Keratinocyte (primary cell): ENCODE measurements around the gene SRA1. TPM values are rescaled to one million over a fixed set of nuclear protein-coding genes. Genes with fewer than 3 reads are reported as not detected.
A peak's percentile ranks its signal among the peaks of the same experiment; 100 is the strongest.
"Not testable (repeated sequence)": the region's sequence is repeated elsewhere in the genome, so short reads cannot be mapped to it uniquely, and the experiment has no call there.

Experiments
- DNase-seq: peaks from one replicate; pipeline ENCODE4 v3.0.0-alpha.2; 2011; ENCODE audit warnings: low read depth, missing footprints, low spot score
- FAIRE-seq: peaks from 2 replicates; lab custom pipeline; 2011; peaks lifted over from hg19 to GRCh38; lab: Jason Lieb, UNC
- H2AFZ ChIP-seq: 2 replicates; pipeline ENCODE4 v1.6.0; 2012; ENCODE audit warnings: low read length, control low read depth, inconsistent platforms; ENCODE audit not compliant: control insufficient read depth
- H3K27ac ChIP-seq: 2 replicates; pipeline ENCODE4 v1.5.1; 2011; ENCODE audit warnings: low read length; ENCODE audit not compliant: control insufficient read depth, insufficient read depth
- H3K27me3 ChIP-seq: 3 replicates; pipeline ENCODE4 v1.6.0; 2011; ENCODE audit warnings: low read length; ENCODE audit not compliant: control insufficient read depth, insufficient read depth; ENCODE audit errors: extremely low read depth
- H3K36me3 ChIP-seq, 2 experiments: 2 replicates in 1 of 2; 3 replicates in 1 of 2; pipeline ENCODE4 v1.5.1; 2011; ENCODE audit warnings: low read length in 2 of 2, mild to moderate bottlenecking in 1 of 2; ENCODE audit not compliant: control insufficient read depth in 2 of 2, insufficient read depth in 2 of 2; ENCODE audit errors: extremely low read depth in 1 of 2
- H3K4me1 ChIP-seq: 3 replicates; pipeline ENCODE4 v1.5.1; 2011; ENCODE audit warnings: low read length; ENCODE audit not compliant: control insufficient read depth, insufficient read depth; ENCODE audit errors: extremely low read depth
- H3K4me2 ChIP-seq: 3 replicates; pipeline ENCODE4 v1.6.0; 2011; ENCODE audit warnings: low read depth, low read length; ENCODE audit not compliant: control insufficient read depth, insufficient read depth; ENCODE audit errors: extremely low read depth
- H3K4me3 ChIP-seq, 3 experiments: fragments of 200-600 bp in 1 of 3; sonication (generic) in 1 of 3; 2 replicates in 2 of 3; 3 replicates in 1 of 3; pipeline ENCODE4 v1.5.1; 2011 to 2016; ENCODE audit warnings: low read length in 3 of 3, mild to moderate bottlenecking in 3 of 3, control low read depth in 2 of 3, inconsistent platforms in 1 of 3, low read depth in 1 of 3, mixed read lengths in 1 of 3, mixed run types in 1 of 3, moderate library complexity in 1 of 3; ENCODE audit not compliant: control insufficient read depth in 2 of 3, insufficient read depth in 2 of 3; ENCODE audit errors: extremely low read depth in 1 of 3
- H3K79me2 ChIP-seq: 2 replicates; pipeline ENCODE4 v1.6.0; 2012; ENCODE audit warnings: low read length; ENCODE audit not compliant: control insufficient read depth, insufficient read depth
- H3K9ac ChIP-seq: 3 replicates; pipeline ENCODE4 v1.6.0; 2011; ENCODE audit warnings: low read length; ENCODE audit not compliant: control insufficient read depth, insufficient read depth; ENCODE audit errors: extremely low read depth
- H3K9me1 ChIP-seq: 3 replicates; pipeline ENCODE4 v1.6.0; 2011; ENCODE audit warnings: low read length; ENCODE audit not compliant: control insufficient read depth, insufficient read depth; ENCODE audit errors: extremely low read depth
- H3K9me3 ChIP-seq: 2 replicates; pipeline ENCODE4 v1.5.1; 2012; ENCODE audit warnings: low read depth, low read length; ENCODE audit not compliant: control insufficient read depth
- H4K20me1 ChIP-seq: 3 replicates; pipeline ENCODE4 v1.6.0; 2011; ENCODE audit warnings: low read length; ENCODE audit not compliant: control insufficient read depth, insufficient read depth; ENCODE audit errors: extremely low read depth
- CTCF ChIP-seq, 3 experiments: IDR thresholded peaks in 1 of 3; conservative IDR thresholded peaks in 1 of 3; optimal IDR thresholded peaks in 1 of 3; 2 replicates in 2 of 3; 3 replicates in 1 of 3; pipeline versions ENCODE3 to v1.5.1; 2011; ENCODE audit warnings: low read length in 3 of 3, mild to moderate bottlenecking in 3 of 3, moderate library complexity in 2 of 3, control low read depth in 1 of 3, inconsistent platforms in 1 of 3; ENCODE audit not compliant: insufficient read depth in 2 of 3; ENCODE audit errors: extremely low read depth in 1 of 3
- EZH2 ChIP-seq: IDR thresholded peaks from one replicate; pipeline ENCODE4 v1.6.1; 2012; ENCODE audit warnings: inconsistent platforms, mild to moderate bottlenecking, low read length, moderate library complexity
- dilution Hi-C: fragments of 300-500 bp; cut with MboI; formaldehyde crosslinking; loops from one replicate; pipeline ENCODE4 v1.7.0; 2020; ENCODE audit warnings: low sequenced_read_pairs; ENCODE audit not compliant: extremely low pct_ligation_motif_present
- polyA plus RNA-seq, 5 experiments: library from polyadenylated mRNA; depleted of rRNA in 3 of 5; stranded (reverse) in 3 of 5; stranded (forward) in 1 of 5; unstranded in 1 of 5; fragments of >200 nt; gene quantifications; 1 replicate in 1 of 5; 2 replicates in 3 of 5; 3 replicates in 1 of 5; pipeline versions ENCODE4 v1.2.1 to v1.2.3, GENCODE V29; 2011 to 2012; ENCODE audit warnings: missing spikeins in 2 of 5, low read depth in 1 of 5, low replicate concordance in 1 of 5

Gene SRA1
- polyA plus RNA-seq, 1 donor (not counting 4 experiments of a cell fraction or from before 2014, with no cell fraction given), result 32.4 TPM

GRCh38 chr5:140595538-140596300 is 38.4 kb upstream of the SRA1 start:
- DNase-seq (no peak), FAIRE-seq (no peak)
- Histone ChIP-seq H3K4me2 (no peak overlapping the region), H3K27ac (no peak overlapping the region), H3K27me3 (no peaks in the 10 kb centered on the region), H2AFZ (no peak overlapping the region), H3K9me1 (no peaks in the 10 kb centered on the region), H3K4me1 (peaks cover 16% of the 10 kb centered on the region), H3K4me3 (no peak overlapping the region), H4K20me1 (no peaks in the 10 kb centered on the region), H3K79me2 (no peaks in the 10 kb centered on the region), H3K36me3 (no peaks in the 10 kb centered on the region), H3K9ac (no peak overlapping the region), H3K9me3 (no peaks in the 10 kb centered on the region)
- dilution Hi-C loops, result no loop called here
- TF ChIP-seq EZH2 (no peak), CTCF (optimal IDR thresholded peaks at IDR 0.05 in 1 of 3, IDR thresholded peaks at IDR 0.05 in 1 of 3, conservative IDR thresholded peaks at IDR 0.05 in 1 of 3; ENCODE audit: extremely low read depth in 1 of 3, insufficient read depth in 2 of 3, low read length in 3 of 3) (no peak)

GRCh38 chr5:140594169-140594568 is 36.9 kb upstream of the SRA1 start:
- Histone ChIP-seq H3K9ac (no peak overlapping the region), H3K27me3 (no peaks in the 10 kb centered on the region), H3K27ac (no peak overlapping the region), H2AFZ (no peak overlapping the region), H3K79me2 (no peaks in the 10 kb centered on the region), H3K4me1 (peaks cover 20% of the 10 kb centered on the region), H4K20me1 (no peaks in the 10 kb centered on the region), H3K9me1 (no peaks in the 10 kb centered on the region), H3K36me3 (no peaks in the 10 kb centered on the region), H3K4me3 (no peak overlapping the region), H3K9me3 (no peaks in the 10 kb centered on the region), H3K4me2 (no peak overlapping the region)
- FAIRE-seq, result no peak
- dilution Hi-C loops, result no loop called here
- no peak for DNase-seq
- TF ChIP-seq CTCF (optimal IDR thresholded peaks at IDR 0.05 in 1 of 3, IDR thresholded peaks at IDR 0.05 in 1 of 3, conservative IDR thresholded peaks at IDR 0.05 in 1 of 3; ENCODE audit: extremely low read depth in 1 of 3, insufficient read depth in 2 of 3, low read length in 3 of 3) (no peak), EZH2 (no peak)

- Histone ChIP-seq H3K4me1 (peaks cover 21% of the 10 kb centered on the region), H2AFZ (peak overlapping the region; percentile 51)
- H3K4me2 ChIP-seq, DNase-seq, H3K9me3 ChIP-seq, H4K20me1 ChIP-seq, H3K4me3 ChIP-seq, H3K27me3 ChIP-seq, dilution Hi-C loops, FAIRE-seq, H3K79me2 ChIP-seq, H3K27ac ChIP-seq, H3K9ac ChIP-seq, H3K9me1 ChIP-seq, H3K36me3 ChIP-seq: not testable (repeated sequence)
Measured at GRCh38 chr5:140593070-140593469, 35.8 kb upstream of the SRA1 start.
